Mononuclear cell (primary cell): ENCODE measurements around the gene FGFR3. TPM values are rescaled to one million over a fixed set of nuclear protein-coding genes. Genes with fewer than 3 reads are reported as not detected.

Source experiments
- H3K27me3 ChIP-seq: 2 replicates; pipeline ENCODE4 v1.6.0; 2011; ENCODE audit warnings: low read length, control low read depth; ENCODE audit not compliant: insufficient read depth
- H3K4me1 ChIP-seq: 2 replicates; pipeline ENCODE4 v1.5.1; 2011; ENCODE audit warnings: mild to moderate bottlenecking, low read length, control low read depth; ENCODE audit not compliant: insufficient read depth
- H3K4me3 ChIP-seq: 2 replicates; pipeline ENCODE4 v1.5.1; 2011; ENCODE audit warnings: mild to moderate bottlenecking, low read length, moderate library complexity
- H3K9me3 ChIP-seq: 2 replicates; pipeline ENCODE4 v1.5.1; 2011; ENCODE audit warnings: low read depth, mild to moderate bottlenecking, control low read depth, low read length
- total RNA-seq: library from RNA; depleted of rRNA; stranded (reverse); fragments of >200 nt; gene quantifications from one replicate; pipeline ENCODE4 v1.2.3, GENCODE V29; 2012

FGFR3 gene
- total RNA-seq, result under 0.01 TPM

DNA sequence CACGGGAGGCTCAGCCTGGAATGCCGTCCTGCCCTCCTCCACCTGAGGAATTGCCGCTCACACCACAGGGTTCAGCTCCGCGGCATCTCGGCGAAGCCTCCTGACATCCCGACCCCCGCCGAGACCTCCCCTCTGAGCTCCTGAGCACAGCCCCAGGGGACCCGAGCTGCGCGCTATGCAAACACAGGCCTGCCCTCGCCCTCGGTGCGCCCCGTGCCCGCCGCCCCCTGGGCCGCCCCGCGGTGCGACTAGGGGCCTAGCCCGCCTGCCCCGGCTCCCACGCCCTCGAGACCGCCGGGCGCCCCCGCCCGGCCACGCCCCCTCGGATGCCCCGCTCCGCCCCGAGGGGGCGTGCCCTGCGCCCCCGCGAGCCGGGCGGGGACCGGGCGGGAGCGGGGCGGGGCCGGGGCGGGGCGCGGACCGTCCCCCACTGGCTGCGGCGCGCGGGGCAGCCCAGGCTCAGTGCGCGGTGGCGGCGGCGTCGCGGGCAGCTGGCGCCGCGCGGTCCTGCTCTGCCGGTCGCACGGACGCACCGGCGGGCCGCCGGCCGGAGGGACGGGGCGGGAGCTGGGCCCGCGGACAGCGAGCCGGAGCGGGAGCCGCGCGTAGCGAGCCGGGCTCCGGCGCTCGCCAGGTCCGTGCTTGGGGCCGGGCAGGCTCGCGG lies at the start of gene FGFR3:
Gene FGFR3, plus strand, starts transcription at position 462 of the 664 bp plus-strand sequence. CDS start 642 bp downstream, outside the sequence.
- H3K9me3 ChIP-seq, result no peaks in the 10 kb centered on the region
- H3K4me3 ChIP-seq, result no peak within 1 kb of the TSS
- peaks cover 18% of the 10 kb centered on the region for H3K4me1 ChIP-seq
- peaks cover 18% of the 10 kb centered on the region for H3K27me3 ChIP-seq

DNA sequence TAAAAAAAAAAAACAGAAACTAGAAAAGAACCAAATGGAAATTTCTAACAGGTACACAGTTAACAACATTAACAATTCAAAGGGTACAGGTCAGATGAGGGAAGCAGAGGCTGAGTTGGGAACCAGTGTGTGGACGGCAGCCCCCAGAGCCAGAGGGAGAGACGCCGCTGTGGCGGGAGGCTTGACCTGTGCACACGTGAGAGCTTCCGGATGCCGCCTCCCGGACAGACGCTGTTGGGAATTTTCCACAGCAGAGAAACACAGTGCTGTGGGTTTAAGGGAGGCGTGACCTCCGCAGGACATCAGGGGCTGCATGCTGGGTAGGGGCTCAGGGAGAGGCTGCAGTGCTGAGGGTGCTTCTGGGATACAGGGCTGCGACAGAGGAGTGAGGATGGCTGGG lies 49.5 kb upstream of the FGFR3 start:
- no peaks in the 10 kb centered on the region for H3K9me3 ChIP-seq
- no peaks in the 10 kb centered on the region for H3K27me3 ChIP-seq
- H3K4me1 ChIP-seq, result peaks cover 3% of the 10 kb centered on the region
- no peak overlapping the region for H3K4me3 ChIP-seq

DNA sequence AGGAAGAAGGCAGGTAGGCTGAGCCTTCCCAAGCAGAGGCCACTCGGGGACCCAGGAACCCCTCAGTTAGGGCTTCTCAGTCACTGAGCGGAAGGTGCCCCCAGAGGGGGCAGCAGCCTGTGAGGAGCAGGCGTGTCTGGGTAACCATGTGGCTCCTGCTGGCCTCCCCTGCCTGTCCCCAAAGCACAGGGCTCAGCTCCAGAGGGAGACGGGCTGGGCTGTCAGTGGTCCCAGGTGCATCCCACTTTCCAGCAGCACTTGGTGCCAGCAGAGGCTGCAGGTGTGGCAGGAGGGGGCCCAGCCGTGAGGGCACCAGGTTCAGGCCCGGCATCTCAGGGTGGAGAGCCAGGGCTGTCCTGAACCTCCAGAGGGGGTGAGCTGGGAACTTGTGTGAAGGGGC lies 49.1 kb upstream of the FGFR3 start:
- no peaks in the 10 kb centered on the region for H3K27me3 ChIP-seq
- H3K9me3 ChIP-seq, result no peaks in the 10 kb centered on the region

DNA sequence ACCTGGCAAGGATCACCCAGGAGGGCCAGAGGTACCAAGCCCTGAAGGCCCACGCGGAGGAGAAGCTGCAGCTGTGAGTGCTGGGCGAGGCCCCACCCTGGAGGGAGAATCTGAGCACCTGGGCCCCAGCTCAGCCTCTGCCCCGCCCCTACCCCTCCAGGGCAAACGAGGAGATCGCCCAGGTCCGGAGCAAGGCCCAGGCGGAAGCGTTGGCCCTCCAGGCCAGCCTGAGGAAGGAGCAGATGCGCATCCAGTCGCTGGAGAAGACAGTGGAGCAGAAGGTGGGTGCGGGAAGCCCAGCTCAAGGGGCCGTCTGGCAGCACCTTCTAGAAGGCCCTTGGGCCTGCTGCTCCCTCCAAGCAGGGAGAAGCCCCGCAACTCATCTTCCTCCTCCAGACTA lies 48.5 kb upstream of the FGFR3 start:
- peaks cover 4% of the 10 kb centered on the region for H3K4me1 ChIP-seq
- H3K27me3 ChIP-seq, result no peaks in the 10 kb centered on the region
- H3K9me3 ChIP-seq, result no peaks in the 10 kb centered on the region
- no peak overlapping the region for H3K4me3 ChIP-seq

More for the DNA sequence above, 49.1 kb upstream of the FGFR3 start:
- Histone ChIP-seq H3K4me3 (no peak overlapping the region), H3K4me1 (peaks cover 4% of the 10 kb centered on the region)

DNA sequence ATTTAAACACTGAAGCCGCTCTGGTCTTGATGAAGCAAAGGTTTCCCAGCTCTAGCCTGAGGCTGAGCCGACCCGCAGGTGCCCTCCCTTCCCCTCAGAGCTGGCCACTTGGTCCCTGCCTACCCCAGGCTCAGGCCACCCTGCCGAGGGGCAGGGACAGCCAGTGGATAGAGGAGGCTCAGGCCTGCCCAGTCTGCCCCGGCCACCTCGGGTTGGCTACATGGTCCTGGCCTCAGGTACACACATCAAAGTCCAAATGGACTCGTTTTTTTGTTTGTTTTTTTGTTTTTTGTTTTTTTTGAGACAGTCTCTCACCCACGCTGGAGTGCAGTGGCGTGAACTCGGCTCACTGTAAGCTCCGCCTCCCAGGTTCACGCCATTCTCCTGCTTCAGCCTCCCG lies 47.9 kb upstream of the FGFR3 start:
- no peaks in the 10 kb centered on the region for H3K9me3 ChIP-seq

DNA sequence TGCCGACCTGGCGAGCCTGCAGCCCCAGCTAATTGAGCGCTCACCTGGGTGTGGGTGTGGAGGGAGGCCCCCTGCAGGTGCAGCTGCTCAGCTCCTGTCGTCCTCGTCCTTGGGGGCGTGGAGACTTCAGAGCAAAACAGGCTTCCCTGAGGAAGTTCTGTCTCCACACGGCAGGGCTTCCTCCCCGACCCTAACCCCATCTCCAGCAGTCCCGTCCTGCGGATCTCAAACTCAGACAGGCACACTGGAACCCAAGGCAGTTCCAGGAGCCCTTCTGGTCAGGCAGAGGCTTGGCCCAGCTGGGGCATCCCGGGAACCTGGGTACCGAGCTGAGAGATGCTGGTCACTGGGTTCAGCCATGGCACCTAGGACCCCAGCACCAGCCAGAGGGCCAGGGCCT lies 47.4 kb upstream of the FGFR3 start:
- Histone ChIP-seq H3K4me3 (no peak overlapping the region), H3K4me1 (peaks cover 4% of the 10 kb centered on the region), H3K27me3 (no peaks in the 10 kb centered on the region), H3K9me3 (no peaks in the 10 kb centered on the region)

More for the DNA sequence above, 47.9 kb upstream of the FGFR3 start:
- no peak overlapping the region for H3K4me3 ChIP-seq
- peaks cover 4% of the 10 kb centered on the region for H3K4me1 ChIP-seq
- H3K27me3 ChIP-seq, result no peaks in the 10 kb centered on the region

DNA sequence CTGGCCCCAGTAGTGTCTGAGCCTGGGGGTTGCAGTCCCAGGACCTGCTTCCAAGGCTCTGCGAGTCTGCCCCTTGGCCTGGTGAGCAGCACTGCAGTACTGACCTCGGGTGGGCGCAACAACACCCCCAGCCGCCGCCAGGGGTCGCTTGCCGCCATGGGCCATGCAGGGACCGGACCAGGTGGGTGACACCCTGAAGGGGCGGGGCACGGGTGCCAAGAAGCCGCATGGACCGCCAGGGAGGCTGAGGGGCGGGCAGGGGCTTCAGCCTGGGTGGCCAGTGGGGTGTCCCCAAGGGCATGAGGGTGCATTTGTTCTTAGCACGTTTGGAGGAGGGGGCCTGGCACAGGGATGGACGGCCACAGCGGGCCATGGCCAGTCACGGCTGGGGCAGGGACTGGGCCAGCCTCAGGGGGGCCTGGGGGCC lies 46.8 kb upstream of the FGFR3 start:
- Histone ChIP-seq H3K27me3 (no peaks in the 10 kb centered on the region), H3K9me3 (no peaks in the 10 kb centered on the region), H3K4me1 (peaks cover 4% of the 10 kb centered on the region), H3K4me3 (no peak overlapping the region)

DNA sequence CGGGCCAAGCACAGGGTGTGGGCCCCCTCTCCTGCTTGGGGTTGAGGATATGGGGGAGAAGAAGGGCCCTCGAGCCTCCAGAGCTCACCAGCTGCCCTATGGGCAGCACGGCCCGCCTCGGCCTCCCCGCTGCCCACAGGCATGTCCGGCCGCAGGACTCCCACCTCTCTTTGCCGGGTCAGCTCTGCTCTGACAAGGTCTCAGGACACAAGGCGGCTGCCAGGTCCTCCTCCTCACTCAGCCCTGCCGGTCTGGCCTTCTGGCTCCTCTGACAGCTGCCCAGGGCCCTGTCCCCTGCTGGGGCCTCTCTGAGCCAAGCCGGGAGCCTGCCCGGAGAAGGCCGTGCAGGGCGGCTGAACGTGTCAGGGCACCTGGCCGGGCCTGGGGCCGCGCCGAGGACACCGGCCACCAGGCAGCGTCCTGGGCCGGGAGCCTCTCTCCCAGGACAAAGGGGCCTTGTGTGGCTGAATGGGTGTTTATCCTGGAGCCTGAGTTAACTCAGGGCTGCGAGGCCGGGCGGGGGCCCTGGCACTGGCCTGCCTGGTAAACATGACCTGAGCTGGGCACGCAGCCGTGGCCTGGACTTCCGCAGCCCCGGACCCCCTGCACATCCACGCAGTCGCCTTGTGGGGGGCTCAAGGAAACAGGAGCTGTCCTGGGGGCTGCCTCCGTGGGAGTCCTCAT lies 46.0 kb upstream of the FGFR3 start:
- H3K4me1 ChIP-seq, result peaks cover 6% of the 10 kb centered on the region
- no peaks in the 10 kb centered on the region for H3K9me3 ChIP-seq
- H3K27me3 ChIP-seq, result no peaks in the 10 kb centered on the region
- no peak overlapping the region for H3K4me3 ChIP-seq

DNA sequence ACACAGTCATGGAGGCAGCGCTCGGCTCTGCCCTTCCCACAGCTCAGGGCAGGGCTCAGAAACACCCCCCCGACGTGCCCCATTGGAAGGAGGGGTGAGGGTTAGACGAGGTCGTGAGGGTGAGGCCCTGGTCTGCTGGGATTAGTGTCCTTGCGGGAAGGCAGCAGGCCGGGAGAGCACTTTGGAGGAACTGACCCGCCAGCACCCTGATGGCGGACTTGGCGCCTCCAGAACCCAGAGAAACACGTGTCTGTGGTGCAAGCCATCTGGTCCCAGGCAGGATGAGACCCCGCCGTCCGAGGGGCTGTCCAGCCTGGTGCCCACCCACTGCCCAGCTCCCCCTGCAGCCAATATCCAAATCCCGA lies 45.5 kb upstream of the FGFR3 start:
- H3K27me3 ChIP-seq, result no peaks in the 10 kb centered on the region
- no peak overlapping the region for H3K4me3 ChIP-seq
- peaks cover 11% of the 10 kb centered on the region for H3K4me1 ChIP-seq
- H3K9me3 ChIP-seq, result no peaks in the 10 kb centered on the region

DNA sequence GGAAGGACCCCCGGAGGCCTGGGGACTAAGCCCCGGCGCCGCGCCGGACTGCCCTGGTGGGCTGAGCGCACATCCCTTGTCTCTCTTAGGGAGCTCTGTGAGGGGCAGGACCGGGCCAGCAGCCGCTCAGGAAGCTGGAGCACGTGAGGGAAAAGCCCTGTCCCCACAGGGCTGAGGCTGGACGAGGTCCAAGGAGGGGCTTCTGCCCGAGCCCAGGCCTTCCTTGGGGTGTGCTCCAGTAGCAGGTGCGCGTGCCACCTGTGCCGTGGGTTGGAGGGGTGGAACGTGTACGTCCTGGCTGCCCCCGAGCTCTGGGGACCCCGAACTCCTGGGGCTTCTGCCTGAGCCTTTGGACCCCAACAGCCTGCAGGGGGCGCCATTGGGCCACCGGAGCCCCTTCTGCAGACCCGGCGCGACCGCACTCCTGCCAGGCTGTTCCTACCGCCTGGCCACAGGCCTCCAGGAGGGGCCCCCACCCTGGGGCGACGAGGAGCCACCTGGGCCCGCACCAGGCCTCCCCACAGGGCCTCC lies 44.6 kb upstream of the FGFR3 start:
- Histone ChIP-seq H3K4me1 (peaks cover 20% of the 10 kb centered on the region), H3K27me3 (no peaks in the 10 kb centered on the region), H3K9me3 (no peaks in the 10 kb centered on the region), H3K4me3 (no peak overlapping the region)

DNA sequence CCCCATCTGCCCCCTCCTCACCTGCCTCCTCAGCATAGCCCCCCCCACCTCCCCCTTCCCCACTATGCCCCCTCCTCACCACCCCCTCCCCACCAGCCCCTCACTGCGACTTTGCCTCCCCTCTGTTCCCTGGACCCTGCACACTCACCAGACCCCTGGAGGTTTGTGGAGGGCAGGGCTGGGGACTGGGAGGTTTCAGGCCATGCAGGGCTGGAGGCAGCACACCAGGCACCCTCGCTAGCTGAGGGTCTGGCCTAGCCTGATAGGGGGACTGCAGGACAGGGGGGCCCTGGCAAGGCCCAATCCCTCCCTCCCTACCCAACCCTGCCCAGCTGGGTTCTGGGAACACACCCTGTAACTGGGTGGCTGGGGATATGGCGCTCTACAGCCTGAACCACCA lies 43.7 kb upstream of the FGFR3 start:
- no peak overlapping the region for H3K4me3 ChIP-seq
- H3K4me1 ChIP-seq, result peaks cover 21% of the 10 kb centered on the region
- H3K9me3 ChIP-seq, result no peaks in the 10 kb centered on the region
- no peaks in the 10 kb centered on the region for H3K27me3 ChIP-seq

DNA sequence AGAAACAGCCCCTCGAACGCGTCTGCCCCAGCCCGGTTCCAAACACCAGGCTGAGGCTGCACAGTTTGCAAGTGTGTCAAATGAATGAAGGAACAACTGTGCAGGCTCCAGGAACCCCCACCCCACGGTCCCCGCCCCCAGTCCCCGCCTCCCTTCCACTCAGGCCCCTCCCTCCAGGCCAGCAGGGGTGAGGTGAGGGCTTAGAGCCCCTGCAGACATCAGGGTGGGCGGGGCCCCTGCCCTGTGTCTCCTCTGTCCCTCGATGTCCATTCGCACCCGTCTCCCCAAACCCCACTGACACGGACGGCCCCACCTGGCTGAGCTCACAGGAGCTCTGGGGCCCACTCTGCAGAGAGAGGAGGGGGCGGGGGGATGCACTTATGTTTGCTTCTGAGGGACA lies 43.3 kb upstream of the FGFR3 start:
- Histone ChIP-seq H3K4me1 (peaks cover 21% of the 10 kb centered on the region), H3K4me3 (no peak overlapping the region), H3K9me3 (no peaks in the 10 kb centered on the region), H3K27me3 (no peaks in the 10 kb centered on the region)

DNA sequence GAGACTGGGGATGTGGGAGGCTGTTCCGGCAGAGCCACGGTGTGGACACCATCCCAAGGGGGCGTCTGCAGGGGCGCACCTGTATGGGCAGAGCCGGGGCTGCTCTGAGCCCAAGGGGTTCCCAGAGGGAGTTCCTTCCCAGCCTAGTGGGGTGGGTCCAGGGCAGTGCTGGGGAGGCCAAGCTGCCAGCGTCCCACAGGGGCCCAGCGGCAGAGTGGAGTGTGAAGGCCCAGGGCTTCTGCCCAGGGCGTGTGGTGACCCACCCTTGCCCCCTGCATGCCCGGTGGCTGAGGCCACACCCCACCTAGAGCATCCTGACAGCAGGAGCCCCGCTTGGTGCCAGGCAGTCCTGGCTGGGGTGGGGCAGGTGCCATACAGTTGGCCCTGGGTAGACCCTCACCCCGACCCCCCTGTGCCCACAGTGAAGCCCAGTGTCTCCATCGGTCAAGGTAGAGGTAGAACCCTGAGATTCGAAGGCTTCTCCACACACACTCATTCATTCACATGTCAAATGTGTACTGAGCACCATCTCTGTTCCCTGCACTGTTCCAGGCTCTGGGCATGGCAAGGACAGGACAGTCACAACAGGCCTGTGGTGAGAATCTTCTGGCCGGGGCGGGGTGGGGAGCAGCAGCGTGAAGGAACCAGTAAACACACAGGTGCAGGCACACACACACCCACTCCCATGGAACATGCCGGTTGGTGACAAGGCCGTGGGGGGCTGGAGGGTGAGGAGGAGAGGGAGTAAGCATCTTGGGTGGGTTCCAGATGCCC lies 42.5 kb upstream of the FGFR3 start:
- H3K9me3 ChIP-seq, result no peaks in the 10 kb centered on the region
- H3K27me3 ChIP-seq, result no peaks in the 10 kb centered on the region
- H3K4me1 ChIP-seq, result peaks cover 21% of the 10 kb centered on the region
- no peak overlapping the region for H3K4me3 ChIP-seq

DNA sequence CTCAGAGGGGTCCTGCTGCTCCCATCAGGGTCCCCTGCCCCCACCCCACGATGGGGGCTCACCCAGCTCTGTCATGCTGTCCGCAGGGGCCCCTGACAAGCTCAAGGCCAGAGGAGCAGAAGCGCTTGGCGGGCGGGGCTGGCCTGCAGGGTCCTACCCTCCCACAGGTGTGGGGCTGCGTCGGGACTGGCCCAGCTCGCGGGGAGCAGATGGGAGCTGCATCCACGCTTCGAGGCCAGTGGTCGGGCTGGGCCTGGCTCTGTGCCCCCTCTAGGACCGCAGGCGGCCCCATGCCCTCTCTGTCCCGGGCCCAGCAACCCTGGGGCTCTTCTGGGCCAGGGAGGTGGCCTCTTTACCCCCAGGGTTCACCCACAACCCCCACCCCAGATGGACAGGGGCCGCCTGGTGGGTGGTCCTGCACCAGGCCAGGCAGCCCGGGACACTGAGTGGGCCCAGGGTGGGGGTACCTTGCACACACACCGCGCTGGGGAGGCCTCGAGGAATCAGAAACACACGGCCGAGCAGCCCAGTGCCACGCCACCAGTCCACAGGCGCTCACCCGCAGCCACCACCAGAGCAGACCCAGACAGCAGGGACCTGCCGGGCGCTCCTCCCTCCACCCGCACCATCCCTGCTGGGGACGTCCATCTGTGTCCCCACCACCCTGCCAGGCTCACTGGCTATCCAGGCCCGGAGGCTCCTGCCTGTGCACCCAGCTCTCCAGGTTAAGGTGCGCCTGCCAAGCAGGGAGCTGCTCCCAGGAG lies 41.8 kb upstream of the FGFR3 start:
- H3K27me3 ChIP-seq, result no peaks in the 10 kb centered on the region
- no peaks in the 10 kb centered on the region for H3K9me3 ChIP-seq
- H3K4me1 ChIP-seq, result peaks cover 21% of the 10 kb centered on the region
- no peak overlapping the region for H3K4me3 ChIP-seq

DNA sequence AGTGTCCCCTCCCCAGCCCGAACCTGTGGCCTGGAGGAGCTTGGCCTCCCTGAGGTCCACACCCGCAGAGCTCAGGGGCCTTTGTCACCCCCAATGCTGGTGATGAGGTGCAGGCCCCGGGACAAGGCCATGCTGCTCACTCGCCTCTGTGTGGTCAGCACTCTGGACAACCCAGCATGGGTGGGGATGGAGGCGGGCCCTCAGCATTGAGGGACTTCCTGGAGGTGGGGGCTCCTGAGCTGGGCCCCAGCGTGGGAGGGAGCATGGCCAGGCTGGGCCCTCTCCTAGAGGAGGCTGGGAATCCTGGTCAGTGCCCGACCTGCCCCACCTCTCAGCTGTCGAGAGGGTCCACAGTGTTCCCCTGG lies 41.2 kb upstream of the FGFR3 start:
- H3K9me3 ChIP-seq, result no peaks in the 10 kb centered on the region
- H3K4me3 ChIP-seq, result no peak overlapping the region
- peaks cover 21% of the 10 kb centered on the region for H3K4me1 ChIP-seq
- no peaks in the 10 kb centered on the region for H3K27me3 ChIP-seq
